NB4 (cell line): ENCODE results near the gene UBE2V1.

Source experiments
- CTCF ChIP-seq: IDR thresholded peaks from one replicate; pipeline ENCODE4 v1.5.1; 2012; ENCODE audit warnings: low read depth, low read length
- MYC ChIP-seq: IDR thresholded peaks from 2 replicates; pipeline ENCODE4 v1.6.1; 2011; ENCODE audit warnings: low read depth, low read length
- POLR2A ChIP-seq: IDR thresholded peaks from 2 replicates; pipeline ENCODE4 v1.6.1; 2011; ENCODE audit warnings: mild to moderate bottlenecking; ENCODE audit not compliant: insufficient read length; ENCODE audit errors: extremely low read depth

GRCh38 chr20:50123418-50123817 is 10.5 kb upstream of the UBE2V1 start:
- no peak for TF ChIP-seq CTCF
- no peak for TF ChIP-seq POLR2A
- no peak for TF ChIP-seq MYC
